GM23338 (cell line): Measurements from ENCODE around the gene CCDC30. TPM values are rescaled to one million over a fixed set of nuclear protein-coding genes. Genes with fewer than 3 reads are reported as not detected.

Experiments
- ATAC-seq: fragments of 200-7000 bp; cut with Tn5 transposase; 3 replicates; pipeline ENCODE4 v1.9.1; 2020
- DNase-seq: peaks from one replicate; pipeline ENCODE4 v3.0.0-alpha.2; 2015; ENCODE audit warnings: low spot score
- H2AFZ ChIP-seq: fragments of 200-600 bp; sonication (generic); 2 replicates; pipeline ENCODE4 v1.8.0; 2016; ENCODE audit warnings: antibody characterized with exemption, mild to moderate bottlenecking, moderate library complexity
- H3F3A ChIP-seq: fragments of 200-600 bp; sonication (generic); replicated peaks from 2 replicates; pipeline ENCODE4 v1.8.0; 2017; ENCODE audit warnings: antibody characterized with exemption, mixed run types, low read depth
- H3K27ac ChIP-seq: fragments of 200-600 bp; sonication (generic); 2 replicates; pipeline ENCODE4 v1.6.1; 2016; ENCODE audit warnings: low read depth
- H3K27me3 ChIP-seq: fragments of 200-600 bp; sonication (generic); 2 replicates; pipeline ENCODE4 v1.8.0; 2016; ENCODE audit warnings: mild to moderate bottlenecking, mixed run types, moderate library complexity; ENCODE audit not compliant: insufficient read depth
- H3K36me3 ChIP-seq: fragments of 200-600 bp; sonication (generic); 2 replicates; pipeline ENCODE4 v1.8.0; 2016; ENCODE audit warnings: mild to moderate bottlenecking; ENCODE audit not compliant: insufficient read depth
- H3K4me1 ChIP-seq: fragments of 200-600 bp; sonication (generic); 2 replicates; pipeline ENCODE4 v1.8.0; 2016; ENCODE audit warnings: mild to moderate bottlenecking, moderate library complexity; ENCODE audit not compliant: insufficient read depth
- H3K4me2 ChIP-seq: fragments of 200-600 bp; sonication (generic); 2 replicates; pipeline ENCODE4 v1.7.1; 2017; ENCODE audit warnings: mixed run types
- H3K4me3 ChIP-seq: fragments of 200-600 bp; sonication (generic); 2 replicates; pipeline ENCODE4 v1.6.1; 2016; ENCODE audit warnings: mixed run types
- H3K79me2 ChIP-seq: fragments of 200-600 bp; sonication (generic); replicated peaks from 2 replicates; pipeline ENCODE4 v1.8.0; 2017; ENCODE audit warnings: mild to moderate bottlenecking; ENCODE audit not compliant: insufficient read depth
- H3K9me2 ChIP-seq: fragments of 200-600 bp; sonication (generic); 2 replicates; pipeline ENCODE4 v1.8.0; 2017; ENCODE audit not compliant: insufficient read depth
- H4K20me1 ChIP-seq: fragments of 200-600 bp; sonication (generic); replicated peaks from 2 replicates; pipeline ENCODE4 v1.8.0; 2017; ENCODE audit warnings: mild to moderate bottlenecking; ENCODE audit not compliant: insufficient read depth
- H3K27ac Mint-ChIP-seq: 2 replicates; pipeline ENCODE4 v1.8.0; 2020; ENCODE audit warnings: inconsistent platforms, mild to moderate bottlenecking, moderate library complexity, mixed read lengths
- H3K27me3 Mint-ChIP-seq: 3 replicates; pipeline ENCODE4 v1.8.0; 2022; ENCODE audit warnings: low read depth, mild to moderate bottlenecking, moderate library complexity, mixed read lengths, inconsistent platforms; ENCODE audit not compliant: insufficient read depth, poor library complexity
- H3K36me3 Mint-ChIP-seq: 3 replicates; pipeline ENCODE4 v1.8.0; 2021; ENCODE audit warnings: low read depth, mild to moderate bottlenecking, inconsistent platforms, moderate library complexity, mixed read lengths
- H3K4me1 Mint-ChIP-seq: 3 replicates; pipeline ENCODE4 v1.8.0; 2020; ENCODE audit warnings: mild to moderate bottlenecking, inconsistent platforms, mixed read lengths
- H3K4me3 Mint-ChIP-seq: 3 replicates; pipeline ENCODE4 v1.8.0; 2021; ENCODE audit warnings: moderate library complexity, mild to moderate bottlenecking, inconsistent platforms, mixed read lengths
- H3K9me3 Mint-ChIP-seq: 3 replicates; pipeline ENCODE4 v1.8.0; 2020; ENCODE audit warnings: moderate library complexity, mild to moderate bottlenecking, inconsistent platforms, mixed read lengths
- CREB1 ChIP-seq: fragments of 250-450 bp; sonication (Bioruptor Pico); IDR thresholded peaks from 2 replicates; pipeline ENCODE4 v1.5.0; 2020; ENCODE audit warnings: low read depth, mild to moderate bottlenecking, moderate library complexity
- CTCF ChIP-seq, 2 experiments: fragments of 200-600 bp in 1 of 2; sonication (generic) in 1 of 2; conservative IDR thresholded peaks; 2 replicates each; pipeline versions ENCODE4 v1.5.1 to v1.6.1; 2016 to 2017; ENCODE audit warnings: antibody characterized with exemption in 2 of 2, low read depth in 2 of 2, mild to moderate bottlenecking in 2 of 2, moderate library complexity in 1 of 2
- EZH2 ChIP-seq: fragments of 200-600 bp; sonication (generic); IDR thresholded peaks from one replicate; pipeline ENCODE4 v1.8.0; 2017; ENCODE audit warnings: antibody characterized with exemption, mild to moderate bottlenecking, low read depth; ENCODE audit not compliant: unreplicated experiment
- EZH2phosphoT487 ChIP-seq: fragments of 200-600 bp; sonication (generic); IDR thresholded peaks from one replicate; pipeline ENCODE4 v1.8.1; 2018; ENCODE audit warnings: antibody characterized with exemption; ENCODE audit not compliant: unreplicated experiment
- JUNB ChIP-seq: IDR thresholded peaks from one replicate; pipeline ENCODE4 v1.6.1; 2016; ENCODE audit warnings: antibody characterized with exemption; ENCODE audit not compliant: unreplicated experiment
- NANOG ChIP-seq: IDR thresholded peaks from 2 replicates; pipeline ENCODE4 v1.6.1; 2016; ENCODE audit warnings: antibody characterized with exemption, borderline replicate concordance
- REST ChIP-seq: IDR thresholded peaks from one replicate; pipeline ENCODE4 v1.6.1; 2018; ENCODE audit warnings: antibody characterized with exemption; ENCODE audit not compliant: unreplicated experiment
- STAT1 ChIP-seq: IDR thresholded peaks from one replicate; pipeline ENCODE4 v1.6.1; 2016; ENCODE audit warnings: antibody characterized with exemption; ENCODE audit not compliant: unreplicated experiment
- ZNF462 ChIP-seq: fragments of 250-450 bp; sonication (Bioruptor Pico); IDR thresholded peaks from 2 replicates; pipeline ENCODE4 v1.5.0; 2020; ENCODE audit warnings: mild to moderate bottlenecking, moderate library complexity
- polyA plus RNA-seq: library from polyadenylated mRNA; unstranded; fragments of >200 nt; fragmentation: Nextera tagmentation; extraction: Ambion mirVana; gene quantifications from 2 replicates; pipeline ENCODE4 v1.2.1, GENCODE V29; 2016
- total RNA-seq: library from RNA; depleted of rRNA; stranded (reverse); fragments of >200 nt; shearing (Covaris generic); gene quantifications from 2 replicates; pipeline ENCODE4 v1.2.3, GENCODE V29; 2014

The CCDC30 gene
- total and polyA plus RNA-seq, 2 experiments from 2014 or later = 0.56 to 1.8 TPM

- Histone ChIP-seq H3K4me1 (peaks cover 8% of the 10 kb centered on the region), H3K4me2 (no peak overlapping the region), H3K4me3 (no peak overlapping the region), H2AFZ (no peak overlapping the region), H4K20me1 (no peaks in the 10 kb centered on the region), H3K36me3 (no peaks in the 10 kb centered on the region), H3K9me2 (no peaks in the 10 kb centered on the region), H3F3A (no peaks in the 10 kb centered on the region), H3K27ac (no peak overlapping the region), H3K79me2 (no peaks in the 10 kb centered on the region), H3K27me3 (peaks cover 7% of the 10 kb centered on the region; the same call in 1 of the 2 replicates)
- Mint-ChIP-seq H3K27me3 (no peaks in the 10 kb centered on the region), H3K4me1 (peaks cover 12% of the 10 kb centered on the region), H3K27ac (no peak overlapping the region), H3K4me3 (no peak overlapping the region), H3K36me3 (no peaks in the 10 kb centered on the region), H3K9me3 (no peaks in the 10 kb centered on the region)
- DNase-seq (no peak), ATAC-seq (no peak)
- TF ChIP-seq NANOG (no peak), STAT1 (no peak), CREB1 (no peak), EZH2phosphoT487 (no peak)
These were observed 2.9 kb downstream of the CCDC30 start for GRCh38 chr1:42466030-42466429.

GRCh38 chr1:42469727-42470126 is 6.6 kb downstream of the CCDC30 start:
- no peaks in the 10 kb centered on the region for H3K27me3 Mint-ChIP-seq
- Histone ChIP-seq H2AFZ (no peak overlapping the region), H3K27me3 (no peaks in the 10 kb centered on the region), H3K36me3 (no peaks in the 10 kb centered on the region), H3K27ac (no peak overlapping the region), H3K4me2 (no peak overlapping the region), H4K20me1 (no peaks in the 10 kb centered on the region), H3K4me1 (no peaks in the 10 kb centered on the region), H3F3A (no peaks in the 10 kb centered on the region), H3K4me3 (no peak overlapping the region), H3K9me2 (no peaks in the 10 kb centered on the region), H3K79me2 (no peaks in the 10 kb centered on the region)
- H3K4me3 Mint-ChIP-seq = no peak overlapping the region
- H3K9me3 Mint-ChIP-seq = no peaks in the 10 kb centered on the region
- no peak for ATAC-seq
- no peaks in the 10 kb centered on the region for H3K4me1 Mint-ChIP-seq
- no peak for DNase-seq
- H3K27ac Mint-ChIP-seq = no peak overlapping the region
- TF ChIP-seq EZH2 = no peak
- no peak for TF ChIP-seq CTCF (conservative IDR thresholded peaks at IDR 0.05; ENCODE audit: low read depth in 2 of 2)
- TF ChIP-seq REST = no peak
- no peak for TF ChIP-seq JUNB
- TF ChIP-seq ZNF462 (CRISPR knock-in tag) = no peak
- no peak for TF ChIP-seq CREB1
- no peaks in the 10 kb centered on the region for H3K36me3 Mint-ChIP-seq
